Neural cell (in vitro differentiated cells): ENCODE data around the gene ONECUT1. TPM values are rescaled to one million over a fixed set of nuclear protein-coding genes. Genes with fewer than 3 reads are reported as not detected.

ENCODE experiments used
- H2AFZ ChIP-seq: fragments of 200-600, 300-800 bp; sonication (generic), shearing (Covaris generic); 2 replicates; pipeline ENCODE4 v1.6.0; 2014; ENCODE audit warnings: low read depth, mild to moderate bottlenecking, antibody characterized with exemption, low read length, moderate library complexity
- H3F3A ChIP-seq: fragments of 200-600 bp; shearing (Covaris generic); 2 replicates; pipeline ENCODE4 v1.6.1; 2016; ENCODE audit warnings: mild to moderate bottlenecking, moderate library complexity, mixed read lengths, antibody characterized with exemption, low read length; ENCODE audit not compliant: insufficient read depth, poor library complexity, severe bottlenecking
- H3K27ac ChIP-seq: fragments of 200-600, 300-800 bp; sonication (generic), shearing (Covaris generic); 2 replicates; pipeline ENCODE4 v1.5.1; 2014; ENCODE audit warnings: mild to moderate bottlenecking, low read length, moderate library complexity
- H3K27me3 ChIP-seq: fragments of 300-800, 200-600 bp; sonication (generic), shearing (Covaris generic); 2 replicates; pipeline ENCODE4 v1.6.0; 2014; ENCODE audit warnings: mild to moderate bottlenecking, low read depth, low read length, moderate library complexity; ENCODE audit not compliant: insufficient read depth
- H3K36me3 ChIP-seq: fragments of 300-800, 200-600 bp; sonication (generic), shearing (Covaris generic); 2 replicates; pipeline ENCODE4 v1.5.1; 2014; ENCODE audit warnings: mild to moderate bottlenecking, antibody characterized with exemption, low read length, moderate library complexity; ENCODE audit not compliant: insufficient read depth
- H3K4me2 ChIP-seq: fragments of 300-800, 200-600 bp; sonication (generic), shearing (Covaris generic); 2 replicates; pipeline ENCODE4 v1.6.0; 2014; ENCODE audit warnings: mild to moderate bottlenecking, low read length
- H3K4me3 ChIP-seq: fragments of 300-800, 200-600 bp; sonication (generic), shearing (Covaris generic); 2 replicates; pipeline ENCODE4 v1.5.1; 2014; ENCODE audit warnings: mild to moderate bottlenecking, low read length, moderate library complexity
- H3K79me2 ChIP-seq: fragments of 200-600 bp; shearing (Covaris generic); replicated peaks from 2 replicates; pipeline ENCODE4 v1.6.0; 2014; ENCODE audit warnings: mild to moderate bottlenecking, low read length, moderate library complexity; ENCODE audit not compliant: insufficient read depth
- H3K9ac ChIP-seq: fragments of 300-800, 200-600 bp; sonication (generic), shearing (Covaris generic); 2 replicates; pipeline ENCODE4 v1.6.1; 2016; ENCODE audit warnings: mild to moderate bottlenecking, low read length, mixed read lengths
- H3K9me2 ChIP-seq: fragments of 200-600 bp; shearing (Covaris generic); 2 replicates; pipeline ENCODE4 v1.6.1; 2016; ENCODE audit warnings: mild to moderate bottlenecking, low read length, mixed read lengths; ENCODE audit not compliant: insufficient read depth
- H3K9me3 ChIP-seq: fragments of 200-600, 300-800 bp; sonication (generic), shearing (Covaris generic); 2 replicates; pipeline ENCODE4 v1.6.1; 2016; ENCODE audit warnings: mild to moderate bottlenecking, mixed run types, low read length, moderate library complexity, mixed read lengths
- H4K20me1 ChIP-seq: fragments of 200-600 bp; shearing (Covaris generic); 2 replicates; pipeline ENCODE4 v1.6.1; 2016; ENCODE audit warnings: mild to moderate bottlenecking, mixed run types; ENCODE audit not compliant: insufficient read depth
- EP300 ChIP-seq: fragments of 450-650 bp; conservative IDR thresholded peaks from 2 replicates; pipeline ENCODE4 v1.6.1; 2014; ENCODE audit warnings: antibody characterized with exemption, mild to moderate bottlenecking, moderate library complexity; ENCODE audit not compliant: poor library complexity, severe bottlenecking
- EZH2 ChIP-seq: fragments of 200-600, 300-800 bp; shearing (Covaris generic), sonication (generic); IDR thresholded peaks from 2 replicates; pipeline ENCODE4 v1.6.1; 2014; ENCODE audit warnings: antibody characterized with exemption, low read length, borderline replicate concordance, mild to moderate bottlenecking; ENCODE audit not compliant: insufficient read depth, poor library complexity, severe bottlenecking
- MXI1 ChIP-seq: fragments of 450-650 bp; conservative IDR thresholded peaks from 2 replicates; pipeline ENCODE4 v1.6.1; 2014; ENCODE audit warnings: antibody characterized with exemption, mild to moderate bottlenecking; ENCODE audit not compliant: poor library complexity, severe bottlenecking
- POLR2AphosphoS5 ChIP-seq: IDR thresholded peaks from 2 replicates; pipeline ENCODE4 v1.6.1; 2012
- RAD21 ChIP-seq: fragments of 450-650 bp; conservative IDR thresholded peaks from 2 replicates; pipeline ENCODE4 v1.6.1; 2014; ENCODE audit warnings: antibody characterized with exemption, mild to moderate bottlenecking, moderate library complexity
- SMC3 ChIP-seq: fragments of 450-650 bp; conservative IDR thresholded peaks from 2 replicates; pipeline ENCODE4 v1.6.1; 2014; ENCODE audit warnings: antibody characterized with exemption, mild to moderate bottlenecking, moderate library complexity; ENCODE audit not compliant: poor library complexity
- TAF1 ChIP-seq: IDR thresholded peaks from 2 replicates; pipeline ENCODE4 v1.6.1; 2012; ENCODE audit warnings: low read depth
- polyA plus RNA-seq: library from polyadenylated mRNA; depleted of rRNA; stranded (reverse); fragments of >200 nt; gene quantifications from 2 replicates; pipeline ENCODE4 v1.2.3, GENCODE V29; 2014
- TF ChIP-seq, protein P1 (sequence below): fragments of 450-650 bp; IDR thresholded peaks from 2 replicates; pipeline ENCODE4 v1.5.1; 2014; ENCODE audit warnings: antibody characterized with exemption, mild to moderate bottlenecking, moderate library complexity; ENCODE audit not compliant: poor library complexity, severe bottlenecking
- TF ChIP-seq, protein P2 (sequence below): IDR thresholded peaks from 2 replicates; pipeline ENCODE4 v1.6.1; 2012; ENCODE audit warnings: borderline replicate concordance

ONECUT1 gene
- polyA plus RNA-seq, 1 donor from 2014 or later: 1.2 TPM

DNA sequence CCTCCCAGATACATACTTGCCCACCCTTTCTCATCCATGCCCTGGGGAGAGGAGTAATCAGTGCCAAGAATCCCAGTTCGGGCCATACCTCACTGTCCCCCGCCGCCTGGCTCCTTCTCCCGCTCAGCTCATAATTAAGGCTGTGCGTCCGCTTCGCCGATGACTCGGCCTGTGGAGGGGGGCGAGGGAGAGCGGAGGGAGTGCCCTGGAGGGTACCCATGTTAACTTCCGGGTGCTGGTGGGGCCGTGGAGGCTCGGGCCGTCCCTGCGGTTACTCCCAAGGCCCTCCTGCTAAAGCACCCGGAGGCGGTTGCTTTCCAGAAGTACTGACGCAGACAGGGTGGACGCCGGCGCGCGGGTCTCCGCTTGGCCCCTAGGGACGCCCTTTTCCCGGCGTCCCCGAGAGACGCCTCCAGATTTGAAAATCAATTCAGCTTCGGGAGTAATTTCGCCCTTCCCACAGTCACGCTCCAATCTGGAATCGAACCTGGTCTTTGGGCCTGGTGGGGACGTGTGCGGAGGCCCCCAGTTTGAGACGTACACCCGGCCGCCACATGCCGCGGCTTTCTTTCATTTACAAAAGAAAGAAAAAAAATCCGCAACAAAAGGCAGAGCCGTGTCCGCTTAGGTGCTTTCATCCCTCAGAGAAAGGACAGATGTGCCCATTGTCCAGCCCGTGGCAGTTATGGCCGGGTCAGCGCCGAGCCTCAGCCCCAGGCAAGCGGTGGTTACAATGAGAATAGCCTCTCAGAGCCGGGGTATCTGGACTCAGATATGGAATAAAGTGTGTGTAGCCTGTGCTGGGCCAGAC, 1.0 kb upstream of the ONECUT1 start:
- no peak overlapping the region for H2AFZ ChIP-seq
- no peaks in the 10 kb centered on the region for H3F3A ChIP-seq
- TF ChIP-seq SMC3 (no peak), RAD21 (no peak), EZH2 (peak; percentile 9), TAF1 (peak; percentile 23)
- TF ChIP-seq, protein P1, sequence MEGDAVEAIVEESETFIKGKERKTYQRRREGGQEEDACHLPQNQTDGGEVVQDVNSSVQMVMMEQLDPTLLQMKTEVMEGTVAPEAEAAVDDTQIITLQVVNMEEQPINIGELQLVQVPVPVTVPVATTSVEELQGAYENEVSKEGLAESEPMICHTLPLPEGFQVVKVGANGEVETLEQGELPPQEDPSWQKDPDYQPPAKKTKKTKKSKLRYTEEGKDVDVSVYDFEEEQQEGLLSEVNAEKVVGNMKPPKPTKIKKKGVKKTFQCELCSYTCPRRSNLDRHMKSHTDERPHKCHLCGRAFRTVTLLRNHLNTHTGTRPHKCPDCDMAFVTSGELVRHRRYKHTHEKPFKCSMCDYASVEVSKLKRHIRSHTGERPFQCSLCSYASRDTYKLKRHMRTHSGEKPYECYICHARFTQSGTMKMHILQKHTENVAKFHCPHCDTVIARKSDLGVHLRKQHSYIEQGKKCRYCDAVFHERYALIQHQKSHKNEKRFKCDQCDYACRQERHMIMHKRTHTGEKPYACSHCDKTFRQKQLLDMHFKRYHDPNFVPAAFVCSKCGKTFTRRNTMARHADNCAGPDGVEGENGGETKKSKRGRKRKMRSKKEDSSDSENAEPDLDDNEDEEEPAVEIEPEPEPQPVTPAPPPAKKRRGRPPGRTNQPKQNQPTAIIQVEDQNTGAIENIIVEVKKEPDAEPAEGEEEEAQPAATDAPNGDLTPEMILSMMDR: no peak
- no peaks in the 10 kb centered on the region for H3K9me2 ChIP-seq
- H3K36me3 ChIP-seq: no peaks in the 10 kb centered on the region
- H4K20me1 ChIP-seq: no peaks in the 10 kb centered on the region
- peak overlapping the region; percentile 25 for H3K4me2 ChIP-seq
- no peaks in the 10 kb centered on the region for H3K79me2 ChIP-seq
- peak overlapping the region; percentile 77 for H3K4me3 ChIP-seq
- H3K27ac ChIP-seq: peak overlapping the region; percentile 16
- peak overlapping the region; percentile 58 for H3K9ac ChIP-seq
- H3K9me3 ChIP-seq: no peaks in the 10 kb centered on the region
- H3K27me3 ChIP-seq: peaks cover 99% of the 10 kb centered on the region

DNA sequence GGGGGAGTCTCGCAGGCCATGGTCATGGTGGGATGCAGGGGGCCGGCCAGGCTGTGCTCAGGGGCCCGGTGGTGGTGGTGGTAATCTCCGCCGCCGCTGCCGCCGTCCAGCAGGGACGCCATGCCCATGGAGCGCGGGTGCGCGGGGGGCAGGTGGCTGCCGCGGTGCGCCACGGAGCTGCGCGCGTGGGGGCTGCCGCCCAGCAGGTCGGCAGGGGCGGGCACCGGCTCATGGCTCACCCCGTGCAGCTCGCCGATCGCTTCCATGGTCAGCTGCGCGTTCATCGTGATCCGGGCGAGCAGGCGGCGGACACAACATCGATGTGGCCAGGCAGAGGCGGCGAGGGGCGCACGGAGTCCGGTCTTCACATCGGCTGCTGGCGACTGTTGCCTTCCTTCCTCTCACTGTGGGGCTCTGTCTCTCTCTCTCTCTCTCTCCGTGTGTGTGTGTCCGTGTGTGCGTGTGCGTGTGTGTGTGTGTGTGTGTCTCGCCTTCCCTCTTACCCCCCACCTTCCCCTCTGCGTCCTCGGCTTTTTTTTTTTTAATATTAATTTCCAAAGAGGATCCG, 451 bp downstream of the ONECUT1 start:
- peak overlapping the region; percentile 58 for H3K9ac ChIP-seq
- peak overlapping the region; percentile 45 for H2AFZ ChIP-seq
- no peaks in the 10 kb centered on the region for H4K20me1 ChIP-seq

More for the DNA sequence above, 451 bp downstream of the ONECUT1 start:
- Histone ChIP-seq H3K79me2 (no peaks in the 10 kb centered on the region), H3K4me2 (peak overlapping the region; percentile 62), H3K27ac (peak overlapping the region; percentile 37), H3K9me3 (no peaks in the 10 kb centered on the region), H3F3A (no peaks in the 10 kb centered on the region), H3K27me3 (peaks cover 99% of the 10 kb centered on the region), H3K4me3 (peak overlapping the region; percentile 77), H3K36me3 (no peaks in the 10 kb centered on the region), H3K9me2 (no peaks in the 10 kb centered on the region)
- TF ChIP-seq TAF1: no peak
- peak; percentile 23 for TF ChIP-seq SMC3
- peak; percentile 51 for TF ChIP-seq RAD21
- no peak for TF ChIP-seq EP300
- TF ChIP-seq MXI1: peak; percentile 27
- peak; percentile 51 for TF ChIP-seq POLR2AphosphoS5
- no peak for TF ChIP-seq EZH2
- TF ChIP-seq, protein P2, sequence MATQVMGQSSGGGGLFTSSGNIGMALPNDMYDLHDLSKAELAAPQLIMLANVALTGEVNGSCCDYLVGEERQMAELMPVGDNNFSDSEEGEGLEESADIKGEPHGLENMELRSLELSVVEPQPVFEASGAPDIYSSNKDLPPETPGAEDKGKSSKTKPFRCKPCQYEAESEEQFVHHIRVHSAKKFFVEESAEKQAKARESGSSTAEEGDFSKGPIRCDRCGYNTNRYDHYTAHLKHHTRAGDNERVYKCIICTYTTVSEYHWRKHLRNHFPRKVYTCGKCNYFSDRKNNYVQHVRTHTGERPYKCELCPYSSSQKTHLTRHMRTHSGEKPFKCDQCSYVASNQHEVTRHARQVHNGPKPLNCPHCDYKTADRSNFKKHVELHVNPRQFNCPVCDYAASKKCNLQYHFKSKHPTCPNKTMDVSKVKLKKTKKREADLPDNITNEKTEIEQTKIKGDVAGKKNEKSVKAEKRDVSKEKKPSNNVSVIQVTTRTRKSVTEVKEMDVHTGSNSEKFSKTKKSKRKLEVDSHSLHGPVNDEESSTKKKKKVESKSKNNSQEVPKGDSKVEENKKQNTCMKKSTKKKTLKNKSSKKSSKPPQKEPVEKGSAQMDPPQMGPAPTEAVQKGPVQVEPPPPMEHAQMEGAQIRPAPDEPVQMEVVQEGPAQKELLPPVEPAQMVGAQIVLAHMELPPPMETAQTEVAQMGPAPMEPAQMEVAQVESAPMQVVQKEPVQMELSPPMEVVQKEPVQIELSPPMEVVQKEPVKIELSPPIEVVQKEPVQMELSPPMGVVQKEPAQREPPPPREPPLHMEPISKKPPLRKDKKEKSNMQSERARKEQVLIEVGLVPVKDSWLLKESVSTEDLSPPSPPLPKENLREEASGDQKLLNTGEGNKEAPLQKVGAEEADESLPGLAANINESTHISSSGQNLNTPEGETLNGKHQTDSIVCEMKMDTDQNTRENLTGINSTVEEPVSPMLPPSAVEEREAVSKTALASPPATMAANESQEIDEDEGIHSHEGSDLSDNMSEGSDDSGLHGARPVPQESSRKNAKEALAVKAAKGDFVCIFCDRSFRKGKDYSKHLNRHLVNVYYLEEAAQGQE: no peak
- TF ChIP-seq, protein P1: peak; percentile 25
